GOT3 (cell line): ENCODE measurements around the gene EMC8.
"Not testable (repeated sequence)": the region's sequence is repeated elsewhere in the genome, so short reads cannot be mapped to it uniquely, and the experiment has no call there.

Source experiments
- DNase-seq: peaks from one replicate; lab custom pipeline; 2025; ENCODE audit warnings: mixed read lengths; lab: John Stamatoyannopoulos, UW

The EMC8 gene

DNA sequence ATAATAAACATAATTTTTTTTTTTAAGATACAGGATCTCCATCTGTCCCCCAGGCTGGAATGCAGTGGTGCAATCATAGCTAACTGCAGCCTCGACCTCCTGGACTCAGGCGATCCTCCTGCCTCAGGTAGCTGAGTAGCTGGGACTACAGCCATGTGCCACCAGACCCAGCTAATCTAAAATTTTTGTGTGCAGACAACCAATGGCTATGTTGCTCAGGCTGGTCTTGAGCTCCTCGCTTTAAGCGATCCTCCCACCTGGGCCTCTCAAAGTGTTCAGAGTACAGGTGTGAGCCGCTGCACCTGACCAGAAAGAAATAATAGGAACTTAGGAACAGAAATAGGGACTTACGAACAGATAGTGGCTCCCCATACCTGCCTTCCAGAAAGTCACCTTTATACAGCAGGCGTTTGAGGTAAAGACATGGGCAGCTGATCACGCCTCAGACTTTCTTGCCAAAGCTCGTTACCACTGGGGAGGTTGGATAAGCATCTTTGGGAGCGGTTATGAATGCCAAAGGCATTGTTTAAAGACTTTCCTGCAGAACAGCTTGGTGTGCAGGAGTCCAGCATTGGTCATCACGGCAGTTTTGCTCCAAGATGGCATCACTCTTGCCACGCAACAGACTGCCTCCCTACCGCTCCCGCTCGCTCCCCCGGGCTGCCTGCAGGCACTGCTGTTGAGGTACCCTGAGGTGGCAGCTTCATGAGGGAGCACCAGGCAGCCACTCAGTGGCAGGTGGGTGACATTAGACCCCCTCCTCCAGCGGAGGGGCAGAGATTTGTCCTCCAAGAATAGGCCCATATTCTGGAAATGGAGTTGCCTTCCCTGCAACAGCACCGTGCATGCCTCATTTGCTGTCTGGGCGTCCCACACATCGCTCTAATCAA lies 13.7 kb upstream of the EMC8 start:
- no peak for DNase-seq

DNA sequence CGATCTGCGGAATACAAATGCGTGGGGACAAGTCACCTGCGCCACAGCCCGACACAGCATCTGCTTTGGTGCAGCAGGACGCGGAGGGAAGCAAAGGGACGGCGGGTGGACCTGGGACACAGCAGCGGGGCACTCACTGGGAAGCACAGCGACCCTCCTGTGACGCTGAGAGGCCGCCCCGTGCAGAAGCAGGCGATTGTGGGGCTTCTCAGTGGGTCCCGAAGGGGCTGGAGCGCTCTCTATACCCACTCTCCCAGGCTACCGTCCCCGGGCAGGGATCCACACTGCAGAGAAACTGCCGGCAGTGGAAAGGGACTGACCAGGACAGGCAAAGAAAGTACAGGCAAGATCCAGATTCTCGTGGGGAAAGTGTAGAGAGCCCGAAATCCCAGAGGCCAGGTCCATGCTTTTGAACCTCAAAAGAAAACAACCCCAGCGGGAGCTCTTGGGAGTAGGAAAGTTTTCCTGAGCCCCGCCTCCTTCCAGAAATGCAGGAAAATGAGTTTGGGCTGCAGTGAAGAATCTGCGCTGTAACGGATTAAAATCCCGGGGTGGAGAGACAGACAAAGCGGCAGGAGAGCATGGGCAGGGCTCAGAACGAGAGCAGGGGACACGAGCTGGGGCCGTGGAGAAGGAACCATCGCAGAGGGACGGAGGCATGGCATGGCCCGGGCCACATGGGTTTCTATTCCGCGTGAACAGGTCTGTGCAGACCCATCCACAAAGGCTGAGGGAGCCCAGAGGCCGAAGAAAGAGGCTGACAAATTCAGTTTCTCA lies 12.9 kb upstream of the EMC8 start:
- no peak for DNase-seq

GRCh38 chr16:85810742-85811115 lies 11.4 kb upstream of the EMC8 start:
- no peak for DNase-seq

GRCh38 chr16:85810097-85810741 lies 10.9 kb upstream of the EMC8 start:
- DNase-seq: no peak

DNA sequence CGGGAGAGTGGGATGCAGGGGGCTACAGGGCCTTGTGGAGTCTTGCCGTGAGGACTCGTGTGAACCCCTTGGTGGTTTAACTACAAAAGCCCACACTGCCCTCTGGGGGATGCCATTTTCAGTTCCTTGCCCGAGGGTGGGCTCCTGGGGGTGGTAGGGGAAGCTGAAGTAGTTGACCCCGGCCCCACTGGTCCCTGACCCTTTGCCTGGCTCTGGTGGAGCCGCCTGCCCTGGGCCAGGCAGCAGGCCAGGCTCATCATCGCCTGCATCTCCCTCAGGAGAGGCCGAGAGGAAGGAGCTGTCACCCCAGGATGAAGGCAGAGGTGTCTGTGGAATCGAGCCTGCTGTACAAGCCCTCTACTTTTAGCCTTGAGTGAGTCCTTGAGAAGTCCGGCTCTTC lies 10.3 kb upstream of the EMC8 start:
- no peak for DNase-seq

GRCh38 chr16:85808926-85809325 lies 9.6 kb upstream of the EMC8 start:
- DNase-seq: no peak

DNA sequence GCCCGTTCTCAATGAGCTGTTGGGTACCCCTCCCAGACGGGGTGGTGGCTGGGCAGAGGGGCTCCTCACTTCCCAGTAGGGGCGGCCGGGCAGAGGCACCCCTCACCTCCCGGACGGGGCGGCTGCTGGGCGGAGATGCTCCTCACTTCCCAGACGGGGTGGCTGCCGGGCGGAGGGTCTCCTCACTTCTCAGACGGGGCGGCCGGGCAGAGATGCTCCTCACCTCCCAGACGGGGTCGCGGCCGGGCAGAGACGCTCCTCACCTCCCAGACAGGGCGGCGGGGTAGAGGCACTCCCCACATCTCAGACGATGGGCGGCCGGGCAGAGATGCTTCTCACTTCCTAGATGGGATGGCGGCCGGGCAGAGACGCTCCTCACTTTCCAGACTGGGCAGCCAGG lies 8.8 kb upstream of the EMC8 start:
- not testable (repeated sequence) for DNase-seq

DNA sequence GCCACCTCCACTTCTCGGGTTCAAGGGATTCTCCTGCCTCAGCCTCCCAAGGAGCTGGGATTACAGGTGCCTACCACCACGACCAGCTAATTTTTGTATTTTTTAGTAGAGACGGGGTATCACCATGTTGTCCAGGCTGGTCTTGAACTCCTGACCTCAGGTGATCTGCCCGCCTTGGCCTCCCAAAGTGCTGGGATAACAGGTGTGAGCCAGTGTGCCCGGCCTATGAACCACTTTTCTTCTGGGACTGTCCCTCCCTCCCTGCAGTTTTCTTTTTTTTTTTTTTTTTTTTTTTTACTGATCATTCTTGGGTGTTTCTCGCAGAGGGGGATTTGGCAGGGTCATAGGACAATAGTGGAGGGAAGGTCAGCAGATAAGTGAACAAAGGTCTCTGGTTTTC lies 8.0 kb upstream of the EMC8 start:
- DNase-seq: not testable (repeated sequence)

GRCh38 chr16:85806539-85806938 lies 7.2 kb upstream of the EMC8 start:
- no peak for DNase-seq

DNA sequence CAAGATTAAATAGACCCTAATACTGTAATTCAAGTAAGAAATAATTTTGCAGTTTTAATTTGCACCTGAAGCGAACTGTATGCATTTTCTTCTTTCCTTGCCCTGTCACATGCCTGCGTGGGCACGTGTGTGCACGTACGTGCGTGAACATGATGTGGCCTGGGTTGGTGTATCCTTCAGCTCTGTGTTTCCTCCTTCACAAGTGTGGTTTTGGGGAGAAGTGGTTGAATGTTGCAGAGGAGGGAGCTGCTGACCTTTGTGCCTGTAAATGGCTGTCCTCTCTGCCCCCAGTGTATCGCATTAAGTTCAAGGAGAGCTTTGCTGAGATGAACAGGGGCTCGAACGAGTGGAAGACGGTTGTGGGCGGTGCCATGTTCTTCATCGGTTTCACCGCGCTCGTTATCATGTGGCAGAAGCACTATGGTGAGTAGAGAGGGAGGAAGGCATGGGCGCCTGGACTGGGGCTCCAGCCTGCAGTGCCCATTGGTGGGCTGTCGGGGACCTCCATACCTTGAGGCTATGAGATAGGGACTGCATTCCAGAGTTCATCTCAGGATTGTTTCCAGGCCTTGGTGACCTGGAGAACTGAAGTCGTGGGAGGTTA lies 6.2 kb upstream of the EMC8 start:
- no peak for DNase-seq

DNA sequence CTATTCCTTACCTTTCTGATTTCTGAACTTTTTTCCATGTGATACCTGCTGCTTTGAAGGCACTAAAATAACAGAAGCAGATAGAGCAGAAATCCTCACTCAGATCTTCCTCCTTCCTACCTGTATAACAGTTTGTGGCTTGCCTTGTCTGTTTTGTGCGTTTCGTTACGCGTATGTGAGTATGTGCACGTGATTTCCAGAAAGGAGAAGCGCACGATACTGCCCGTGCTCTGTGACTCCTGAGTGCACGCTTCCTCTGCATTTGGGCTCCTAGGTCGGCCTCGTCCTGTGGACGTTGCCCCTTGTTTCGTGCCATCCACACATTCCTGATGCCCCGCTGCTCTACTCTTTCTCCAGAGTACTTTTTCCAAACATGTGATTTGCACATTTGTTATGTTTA lies 4.2 kb upstream of the EMC8 start:
- DNase-seq: no peak

- DNase-seq: no peak
Observed at GRCh38 chr16:85800321-85800669, 951 bp upstream of the EMC8 start.

- no peak for DNase-seq
Observed at GRCh38 chr16:85798901-85799496, 345 bp downstream of the EMC8 start.

GRCh38 chr16:85798283-85798776 lies 1.0 kb downstream of the EMC8 start:
- no peak for DNase-seq

- no peak for DNase-seq
Observed at GRCh38 chr16:85796599-85796998, 2.7 kb downstream of the EMC8 start.

DNA sequence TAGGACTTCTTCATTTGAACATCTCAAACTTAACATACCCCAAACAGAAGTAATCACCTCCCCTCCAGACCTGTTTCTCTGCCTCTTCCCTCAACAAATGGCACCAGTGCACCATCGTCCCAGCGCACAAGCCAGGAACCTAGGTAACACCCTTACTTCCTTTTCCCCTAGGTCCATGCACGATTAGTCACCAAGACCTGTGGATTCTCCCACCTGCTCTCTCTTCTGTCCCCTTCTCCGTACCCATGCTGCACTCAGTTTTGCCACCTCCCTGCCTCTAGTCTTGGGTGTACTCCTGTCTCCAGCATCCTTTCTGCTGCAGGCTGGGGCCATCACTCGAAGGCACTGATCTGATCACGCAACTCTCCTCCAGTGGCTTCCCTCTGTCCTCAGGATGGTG lies 3.2 kb downstream of the EMC8 start:
- DNase-seq: no peak

GRCh38 chr16:85794696-85795095 lies 4.6 kb downstream of the EMC8 start:
- no peak for DNase-seq

DNA sequence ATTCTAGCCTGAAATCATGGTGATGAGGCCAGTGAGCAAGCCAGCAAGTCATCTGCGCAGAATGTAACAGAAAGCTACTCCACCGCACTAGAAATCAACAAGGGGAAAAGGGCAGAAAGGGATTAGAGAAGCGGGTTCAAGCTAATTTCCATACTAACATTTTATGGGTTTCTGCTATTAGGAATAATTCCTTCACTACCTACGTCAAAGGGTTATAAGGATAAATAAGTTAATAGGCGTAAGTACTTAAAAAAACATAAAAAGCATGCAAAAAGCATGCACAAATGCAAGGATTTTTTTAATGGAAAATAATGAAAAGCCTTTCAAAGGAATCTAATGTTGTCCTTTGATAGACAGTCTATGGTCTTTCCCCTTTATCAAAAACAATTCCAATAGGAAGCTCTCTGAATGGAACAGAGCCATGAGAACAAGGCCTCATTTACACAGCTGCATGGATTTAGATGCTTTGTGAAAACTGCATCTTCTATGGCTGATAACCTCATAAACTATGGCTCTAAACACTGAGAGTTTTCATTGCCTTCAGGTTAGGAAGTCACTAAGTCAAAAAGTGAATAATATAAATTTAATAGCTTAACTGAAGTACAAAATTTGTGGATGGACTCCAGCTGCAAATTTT lies 5.6 kb downstream of the EMC8 start:
- no peak for DNase-seq

- DNase-seq: no peak
Observed at GRCh38 chr16:85789773-85790172, 9.6 kb downstream of the EMC8 start.

DNA sequence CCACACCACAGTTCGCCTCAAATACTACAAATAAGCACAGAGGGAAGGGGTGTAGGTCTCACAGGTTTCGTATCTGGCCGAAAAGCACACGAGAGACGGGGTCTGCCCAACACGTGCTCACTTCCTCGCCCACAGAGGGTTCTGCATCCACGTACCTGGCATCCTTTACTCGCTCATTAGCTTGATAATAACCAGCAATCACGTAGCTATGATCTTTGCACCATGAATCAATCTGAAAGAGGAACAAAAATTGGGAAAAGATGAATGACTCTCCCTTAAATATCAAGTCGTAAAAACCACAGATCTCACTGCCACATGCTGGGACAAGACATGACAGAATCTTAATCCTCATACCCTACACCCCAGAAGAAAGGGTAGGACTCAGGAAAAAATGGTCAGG lies 10.5 kb downstream of the EMC8 start:
- no peak for DNase-seq

GRCh38 chr16:85785927-85786326 lies 13.4 kb downstream of the EMC8 start:
- no peak for DNase-seq
